Measurements from ENCODE around the gene PHLPP2.

PHLPP2 gene

DNA sequence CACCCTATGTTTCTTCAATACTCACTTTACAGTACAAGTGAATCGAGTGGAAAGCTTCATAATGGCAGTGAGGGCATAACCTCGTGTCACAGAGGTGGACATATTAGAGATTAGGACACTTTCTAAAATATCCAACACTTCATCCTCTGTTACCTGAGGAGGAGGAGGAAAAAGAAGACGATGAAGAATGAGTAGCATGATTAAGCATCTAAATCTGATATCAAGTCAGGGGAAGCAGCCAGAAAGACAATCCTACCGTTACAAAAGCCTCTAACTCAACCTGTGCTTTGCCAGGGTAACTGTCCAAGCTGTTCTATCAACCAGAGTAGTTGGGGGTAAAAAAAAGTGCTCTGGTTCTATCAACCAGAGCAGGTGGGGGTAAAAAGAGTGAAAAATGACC lies 23.7 kb upstream of the PHLPP2 start:
- H3K4me1 ChIP-seq: no peaks in the 10 kb centered on the region
- H3K27ac ChIP-seq: no peak overlapping the region
- no peak overlapping the region for H3K4me3 ChIP-seq (ENCODE audit: low read depth, low read length)
- peaks cover under 1% of the 10 kb centered on the region for H3K79me2 ChIP-seq
- H2AFZ ChIP-seq: no peak overlapping the region
- no peak for TF ChIP-seq CTCF (IDR thresholded peaks at IDR 0.05)
- H3K9me3 ChIP-seq (ENCODE audit: control insufficient read depth, low read length): no peaks in the 10 kb centered on the region
- no peak overlapping the region for H3K9ac ChIP-seq
- H3K36me3 ChIP-seq (ENCODE audit: control insufficient read depth, insufficient read depth, low read length): no peaks in the 10 kb centered on the region
- no peaks in the 10 kb centered on the region for H3K27me3 ChIP-seq (ENCODE audit: control insufficient read depth, insufficient read depth, low read length)
- H3K4me2 ChIP-seq (ENCODE audit: low read length): no peak overlapping the region

DNA sequence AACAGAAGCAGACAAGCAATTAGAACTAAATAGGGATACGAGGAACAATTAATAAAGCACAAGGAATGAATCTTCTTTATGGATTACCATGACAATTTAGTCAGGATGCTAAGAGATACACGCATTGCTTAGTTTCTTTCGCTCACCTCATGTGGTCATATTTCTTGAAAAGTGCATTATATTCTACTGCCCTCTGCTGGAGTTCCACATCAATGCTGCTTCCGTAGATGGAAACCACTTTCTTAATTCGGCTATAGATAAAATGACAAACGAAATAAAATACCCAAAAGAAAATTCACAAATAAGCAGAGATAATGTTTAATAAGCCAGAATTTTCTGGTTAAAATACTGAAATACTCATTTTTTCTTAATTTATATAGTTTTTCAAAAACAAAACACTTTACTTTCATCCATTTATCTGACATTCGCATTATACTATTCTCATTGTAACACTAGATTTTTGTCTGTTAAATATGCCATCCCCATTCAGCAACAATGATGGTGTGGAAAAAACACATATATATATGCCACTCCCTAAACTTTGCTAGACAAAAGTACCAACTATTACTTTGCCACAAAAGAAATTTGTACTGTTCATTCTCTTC lies 22.0 kb upstream of the PHLPP2 start:
- no peaks in the 10 kb centered on the region for H3K9me3 ChIP-seq (ENCODE audit: control insufficient read depth, low read length)
- no peaks in the 10 kb centered on the region for H3K27me3 ChIP-seq (ENCODE audit: control insufficient read depth, insufficient read depth, low read length)
- no peaks in the 10 kb centered on the region for H3K79me2 ChIP-seq
- no peak overlapping the region for H3K4me2 ChIP-seq (ENCODE audit: low read length)
- no peak overlapping the region for H3K4me3 ChIP-seq (ENCODE audit: low read depth, low read length)
- H2AFZ ChIP-seq: no peak overlapping the region
- no peaks in the 10 kb centered on the region for H3K36me3 ChIP-seq (ENCODE audit: control insufficient read depth, insufficient read depth, low read length)
- H3K9ac ChIP-seq: no peak overlapping the region
- TF ChIP-seq CTCF (IDR thresholded peaks at IDR 0.05): peak; percentile 82
- H3K4me1 ChIP-seq: no peaks in the 10 kb centered on the region
- H3K27ac ChIP-seq: no peak overlapping the region

GRCh38 chr16:71738855-71739254 lies 14.4 kb upstream of the PHLPP2 start:
- no peak overlapping the region for H3K4me2 ChIP-seq (ENCODE audit: low read length)
- H3K9me3 ChIP-seq (ENCODE audit: control insufficient read depth, low read length): no peaks in the 10 kb centered on the region
- no peaks in the 10 kb centered on the region for H3K27me3 ChIP-seq (ENCODE audit: control insufficient read depth, insufficient read depth, low read length)
- H3K4me1 ChIP-seq: no peaks in the 10 kb centered on the region
- H3K27ac ChIP-seq: no peak overlapping the region
- H3K9ac ChIP-seq: no peak overlapping the region
- TF ChIP-seq CTCF (IDR thresholded peaks at IDR 0.05): no peak
- H2AFZ ChIP-seq: no peak overlapping the region
- no peak overlapping the region for H3K4me3 ChIP-seq (ENCODE audit: low read depth, low read length)
- H3K36me3 ChIP-seq (ENCODE audit: control insufficient read depth, insufficient read depth, low read length): no peaks in the 10 kb centered on the region
- peaks cover 4% of the 10 kb centered on the region for H3K79me2 ChIP-seq

DNA sequence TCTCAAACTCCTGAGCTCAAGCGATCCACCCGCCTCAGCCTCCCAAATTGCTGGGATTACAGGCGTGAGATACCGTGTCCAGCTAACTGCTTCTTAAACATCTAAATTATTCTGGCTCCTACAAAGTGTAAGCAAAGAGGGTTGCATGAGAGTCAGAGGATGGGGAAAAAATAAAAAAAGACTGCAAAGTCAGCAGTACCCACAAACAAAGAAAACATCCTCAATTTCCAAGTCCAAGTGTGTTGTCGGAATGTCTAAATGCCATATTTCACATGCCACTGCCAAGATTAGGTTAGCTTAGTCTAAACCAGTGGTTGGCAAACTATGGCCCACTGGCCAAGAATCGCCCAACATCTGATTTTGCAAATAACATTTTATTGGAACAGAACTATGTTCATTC lies 13.0 kb upstream of the PHLPP2 start:
- Histone ChIP-seq H2AFZ (no peak overlapping the region), H3K36me3 (ENCODE audit: control insufficient read depth, insufficient read depth, low read length) (no peaks in the 10 kb centered on the region)

More for the DNA sequence above, 13.0 kb upstream of the PHLPP2 start:
- Histone ChIP-seq H3K4me2 (ENCODE audit: low read length) (no peak overlapping the region), H3K27ac (no peak overlapping the region), H3K9ac (no peak overlapping the region), H3K79me2 (peaks cover 4% of the 10 kb centered on the region), H3K4me3 (ENCODE audit: low read depth, low read length) (no peak overlapping the region), H3K27me3 (ENCODE audit: control insufficient read depth, insufficient read depth, low read length) (no peaks in the 10 kb centered on the region), H3K9me3 (ENCODE audit: control insufficient read depth, low read length) (no peaks in the 10 kb centered on the region), H3K4me1 (no peaks in the 10 kb centered on the region)
- TF ChIP-seq CTCF (IDR thresholded peaks at IDR 0.05): no peak
